Measurements from ENCODE around the gene CHRM1.
"Not testable (repeated sequence)": the region's sequence is repeated elsewhere in the genome, so short reads cannot be mapped to it uniquely, and the experiment has no call there.

Gene CHRM1

DNA sequence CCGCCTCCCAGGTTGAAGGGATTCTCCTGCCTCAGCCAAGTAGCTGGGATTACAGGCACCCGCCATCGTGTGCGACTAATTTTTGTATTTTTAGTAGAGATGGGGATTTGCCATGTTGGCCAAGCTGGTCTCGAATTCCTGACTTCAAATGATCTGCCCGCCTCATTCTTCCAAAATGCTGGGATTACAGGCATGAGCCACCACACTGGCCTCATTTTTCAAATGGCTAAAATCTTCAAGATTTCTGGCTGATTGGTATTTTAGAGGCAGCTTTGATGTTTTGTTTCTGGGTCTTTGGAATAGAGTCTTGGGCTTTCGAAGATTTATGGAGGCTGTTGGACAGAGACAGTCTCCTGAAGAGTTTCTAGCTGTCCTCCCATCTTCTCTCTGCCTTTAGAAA is 46.3 kb downstream of the CHRM1 start:
- no peak for DNase-seq

DNA sequence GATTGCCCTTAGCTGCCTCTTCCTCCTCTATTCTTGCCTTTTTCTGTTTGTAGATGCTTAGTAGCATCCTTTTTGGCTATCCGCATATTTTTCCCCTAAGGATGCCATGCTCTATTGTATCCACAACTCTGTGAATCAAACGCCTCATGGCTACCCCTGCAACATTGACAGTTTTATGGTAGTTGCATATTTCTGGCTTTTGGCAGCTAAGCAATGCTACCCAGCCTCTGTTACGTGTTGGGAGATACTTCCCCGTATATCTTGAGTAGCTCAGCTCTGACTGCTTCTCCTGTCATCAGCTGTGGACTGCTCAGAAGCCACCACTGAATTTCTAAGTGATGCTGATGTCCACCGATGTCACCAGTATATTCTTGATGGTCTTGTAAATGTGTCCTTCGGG is 55.5 kb downstream of the CHRM1 start:
- DNase-seq = no peak

DNA sequence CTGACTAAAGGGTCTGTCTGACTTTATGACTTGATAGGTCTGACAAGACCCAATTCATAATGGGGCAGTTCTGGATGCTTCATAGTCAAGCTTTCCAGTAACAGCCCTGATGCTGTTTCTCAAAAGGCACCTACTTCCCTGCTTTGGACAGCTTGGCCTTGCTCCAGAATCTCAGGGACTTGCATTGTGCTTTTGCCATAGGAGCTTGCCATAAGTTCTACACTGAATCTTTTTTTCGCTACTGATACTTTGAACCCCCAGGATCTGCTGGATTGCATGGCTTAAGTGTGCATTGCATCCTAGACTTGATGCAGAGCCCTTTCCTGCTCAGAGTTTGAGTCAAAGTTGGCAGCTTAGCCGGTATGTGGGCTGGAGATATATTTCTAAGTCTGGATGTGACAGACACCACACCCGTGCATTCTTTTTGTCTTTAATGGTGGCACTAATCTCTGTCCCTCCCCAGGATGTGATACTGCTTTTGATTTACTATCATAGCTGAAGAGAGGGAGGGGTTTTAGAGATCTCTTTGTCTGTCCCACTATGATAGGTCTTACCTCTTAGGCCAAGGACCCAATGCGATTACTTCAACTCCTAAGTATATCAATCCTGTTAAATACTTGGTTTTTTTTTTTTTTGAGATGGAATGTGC is 57.4 kb downstream of the CHRM1 start:
- no peak for DNase-seq

DNA sequence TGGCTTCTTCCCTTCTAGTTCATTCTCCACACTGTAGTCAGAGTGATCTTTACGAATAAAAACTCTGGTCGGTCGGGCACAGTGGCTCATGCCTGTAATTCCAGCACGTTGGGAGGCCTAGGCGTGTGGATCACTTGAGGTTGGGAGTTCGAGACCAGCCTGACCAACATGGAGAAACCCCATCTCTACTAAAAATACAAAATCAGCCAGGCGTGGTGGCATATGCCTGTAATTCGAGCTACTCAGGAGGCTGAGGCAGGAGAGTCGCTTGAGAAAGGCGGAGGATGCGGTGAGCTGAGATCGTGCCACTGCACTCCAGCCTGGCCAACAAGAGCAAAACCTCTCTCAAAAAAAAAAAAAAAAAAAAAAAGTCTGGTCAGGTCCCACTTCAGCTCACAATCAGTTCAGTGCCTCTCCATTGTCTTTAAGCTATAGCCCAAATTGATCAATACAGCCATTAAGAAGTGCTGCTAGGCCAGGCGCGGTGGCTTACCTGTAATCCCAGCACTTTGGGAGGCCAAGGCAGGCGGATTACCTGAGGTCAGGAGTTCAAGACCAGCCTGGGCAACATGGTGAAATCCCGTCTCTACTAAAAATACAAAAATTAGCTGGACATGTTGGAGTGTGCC is 59.5 kb downstream of the CHRM1 start:
- not testable (repeated sequence) for DNase-seq

DNA sequence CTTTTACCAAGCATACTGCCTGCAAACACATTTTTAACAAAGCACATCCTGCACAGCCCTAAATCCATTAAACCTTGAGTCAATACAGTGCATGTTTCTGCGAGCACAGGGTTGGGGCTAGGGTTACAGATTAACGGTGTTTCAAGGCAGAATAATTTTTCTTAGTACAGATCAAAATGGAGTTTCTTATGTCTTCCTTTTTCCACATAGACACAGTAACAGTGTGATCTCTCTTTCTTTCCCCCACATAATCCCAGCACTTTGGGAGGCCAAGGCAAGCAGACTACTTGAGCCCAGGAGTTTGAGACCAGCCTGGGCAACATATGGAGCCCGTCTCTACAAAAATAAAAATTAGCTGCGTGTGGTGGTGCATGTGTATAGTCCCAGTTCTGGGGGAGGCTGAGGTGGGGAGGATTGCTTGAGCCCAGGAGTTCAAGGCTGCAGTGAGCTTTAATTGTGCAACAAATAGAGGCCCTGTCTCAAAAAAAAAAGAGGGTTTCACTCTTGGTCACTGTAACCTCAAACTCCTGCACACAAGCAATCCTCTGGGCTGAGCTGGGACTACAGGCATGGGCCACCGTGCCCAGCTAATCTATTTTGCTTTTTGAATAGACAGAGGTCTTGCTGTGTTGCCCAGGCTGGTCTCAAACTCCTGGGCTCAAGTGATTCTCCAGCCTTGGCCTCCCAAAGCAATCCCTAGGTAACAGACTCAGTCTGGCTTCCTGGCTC is 60.2 kb downstream of the CHRM1 start:
- no peak for DNase-seq

DNA sequence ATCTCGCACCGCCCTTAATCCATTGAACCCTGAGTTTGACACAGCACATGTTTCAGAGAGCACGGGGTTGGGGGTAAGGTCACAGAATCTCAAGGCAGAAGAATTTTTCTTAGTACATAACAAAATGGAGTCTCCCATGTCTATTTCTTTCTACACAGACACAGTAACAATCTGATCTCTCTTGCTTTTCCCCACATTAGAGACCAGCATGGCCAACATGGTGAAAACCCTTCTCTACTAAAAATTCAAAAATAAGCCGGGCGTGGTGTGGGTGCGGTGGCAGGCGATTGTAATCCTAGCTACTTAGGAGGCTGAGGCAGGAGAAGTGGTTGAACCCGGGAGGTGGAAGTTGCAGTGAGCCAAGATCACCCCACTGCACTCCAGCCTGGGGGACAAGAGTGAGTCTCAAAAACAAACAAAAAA is 61.9 kb downstream of the CHRM1 start:
- DNase-seq = not testable (repeated sequence)
